HuH-7.5 (cell line): ENCODE results near the gene SLC44A2.

ENCODE experiments used
- DNase-seq: peaks from one replicate; pipeline ENCODE4 v3.0.0; 2011; ENCODE audit warnings: low spot score

The SLC44A2 gene

GRCh38 chr19:10682397-10683063 lies 57.2 kb downstream of the SLC44A2 start:
- DNase-seq = no peak

GRCh38 chr19:10683064-10683426 lies 57.7 kb downstream of the SLC44A2 start:
- DNase-seq = no peak

GRCh38 chr19:10683582-10683981 lies 58.2 kb downstream of the SLC44A2 start:
- DNase-seq = no peak

GRCh38 chr19:10685210-10685609 lies 59.9 kb downstream of the SLC44A2 start:
- DNase-seq = no peak

- no peak for DNase-seq
Measured at GRCh38 chr19:10686193-10686592, 60.8 kb downstream of the SLC44A2 start.

GRCh38 chr19:10686661-10687517 lies 61.5 kb downstream of the SLC44A2 start:
- DNase-seq = no peak

GRCh38 chr19:10687518-10688288 lies 62.4 kb downstream of the SLC44A2 start:
- no peak for DNase-seq

GRCh38 chr19:10688545-10689280 lies 63.4 kb downstream of the SLC44A2 start:
- no peak for DNase-seq

GRCh38 chr19:10690341-10690781 lies 65.0 kb downstream of the SLC44A2 start:
- no peak for DNase-seq

- DNase-seq = no peak
Measured at GRCh38 chr19:10691178-10691881, 66.0 kb downstream of the SLC44A2 start.

- DNase-seq = no peak
Measured at GRCh38 chr19:10691883-10692282, 66.5 kb downstream of the SLC44A2 start.

- no peak for DNase-seq
Measured at GRCh38 chr19:10692673-10693264, 67.4 kb downstream of the SLC44A2 start.
